ENCODE data around the gene PRM1. TPM values are rescaled to one million over a fixed set of nuclear protein-coding genes. Genes with fewer than 3 reads are reported as not detected.

The PRM1 gene
- total and polyA plus RNA-seq, 2 of the 13 experiments (the other 11 are each of a cell fraction or from before 2014, with no cell fraction given), result not detected

DNA sequence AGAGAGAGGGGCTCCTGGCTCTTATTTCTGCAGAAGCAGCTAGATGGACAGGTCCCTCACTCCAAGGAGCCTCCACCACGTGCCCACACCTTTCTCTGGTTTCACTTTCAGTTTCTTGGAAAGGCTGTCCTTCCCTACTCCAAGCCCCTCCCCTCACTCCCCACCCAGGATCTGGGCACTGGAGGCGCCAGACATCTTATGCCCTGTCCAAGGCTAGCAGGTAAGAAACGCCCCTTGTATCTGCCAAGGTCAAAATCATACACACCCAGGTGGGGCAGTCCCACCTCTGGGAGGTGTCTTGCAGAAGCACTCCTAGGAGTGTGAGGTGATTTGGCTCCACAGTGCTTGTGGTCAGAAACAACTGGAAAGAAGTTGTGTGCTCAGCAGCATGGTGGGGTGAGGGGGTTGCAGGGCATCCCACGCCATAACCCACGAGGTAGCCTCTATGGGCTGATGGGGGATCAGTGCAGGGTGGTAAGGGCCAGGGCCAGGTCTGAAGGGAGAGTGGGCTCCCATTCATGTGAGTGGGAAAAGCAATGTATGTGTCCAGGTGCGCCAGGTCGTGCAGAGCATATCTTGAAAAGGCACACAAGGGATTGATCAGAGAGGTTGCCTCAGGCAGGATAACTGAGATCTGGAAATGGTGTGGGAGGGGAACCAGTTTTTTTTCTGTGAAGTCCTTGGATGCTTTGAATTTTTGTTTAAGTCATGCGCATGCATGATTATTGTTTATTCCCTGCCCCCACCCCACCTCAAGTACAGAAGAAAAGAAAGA is 31.8 kb upstream of the PRM1 start (continued):
- TF ChIP-seq, protein P1, sequence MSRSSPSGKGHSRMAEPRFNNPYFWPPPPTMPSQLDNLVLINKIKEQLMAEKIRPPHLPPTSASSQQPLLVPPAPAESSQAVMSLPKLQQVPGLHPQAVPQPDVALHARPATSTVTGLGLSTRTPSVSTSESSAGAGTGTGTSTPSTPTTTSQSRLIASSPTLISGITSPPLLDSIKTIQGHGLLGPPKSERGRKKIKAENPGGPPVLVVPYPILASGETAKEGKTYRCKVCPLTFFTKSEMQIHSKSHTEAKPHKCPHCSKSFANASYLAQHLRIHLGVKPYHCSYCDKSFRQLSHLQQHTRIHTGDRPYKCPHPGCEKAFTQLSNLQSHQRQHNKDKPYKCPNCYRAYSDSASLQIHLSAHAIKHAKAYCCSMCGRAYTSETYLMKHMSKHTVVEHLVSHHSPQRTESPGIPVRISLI (CRISPR knock-in tag; IDR thresholded peaks at IDR 0.05; ENCODE audit: borderline replicate concordance), result peak; percentile 18; the same call in 1 of the 2 replicates
- TF ChIP-seq ZSCAN9 (CRISPR knock-in tag; IDR thresholded peaks at IDR 0.05; ENCODE audit: borderline replicate concordance), result 0 out of 2 replicates have a peak, but pooled peaks have one; percentile 36
- TF ChIP-seq ZNF329 (CRISPR knock-in tag; IDR thresholded peaks at IDR 0.05; ENCODE audit: low read depth), result no peak
- TF ChIP-seq, protein P2, sequence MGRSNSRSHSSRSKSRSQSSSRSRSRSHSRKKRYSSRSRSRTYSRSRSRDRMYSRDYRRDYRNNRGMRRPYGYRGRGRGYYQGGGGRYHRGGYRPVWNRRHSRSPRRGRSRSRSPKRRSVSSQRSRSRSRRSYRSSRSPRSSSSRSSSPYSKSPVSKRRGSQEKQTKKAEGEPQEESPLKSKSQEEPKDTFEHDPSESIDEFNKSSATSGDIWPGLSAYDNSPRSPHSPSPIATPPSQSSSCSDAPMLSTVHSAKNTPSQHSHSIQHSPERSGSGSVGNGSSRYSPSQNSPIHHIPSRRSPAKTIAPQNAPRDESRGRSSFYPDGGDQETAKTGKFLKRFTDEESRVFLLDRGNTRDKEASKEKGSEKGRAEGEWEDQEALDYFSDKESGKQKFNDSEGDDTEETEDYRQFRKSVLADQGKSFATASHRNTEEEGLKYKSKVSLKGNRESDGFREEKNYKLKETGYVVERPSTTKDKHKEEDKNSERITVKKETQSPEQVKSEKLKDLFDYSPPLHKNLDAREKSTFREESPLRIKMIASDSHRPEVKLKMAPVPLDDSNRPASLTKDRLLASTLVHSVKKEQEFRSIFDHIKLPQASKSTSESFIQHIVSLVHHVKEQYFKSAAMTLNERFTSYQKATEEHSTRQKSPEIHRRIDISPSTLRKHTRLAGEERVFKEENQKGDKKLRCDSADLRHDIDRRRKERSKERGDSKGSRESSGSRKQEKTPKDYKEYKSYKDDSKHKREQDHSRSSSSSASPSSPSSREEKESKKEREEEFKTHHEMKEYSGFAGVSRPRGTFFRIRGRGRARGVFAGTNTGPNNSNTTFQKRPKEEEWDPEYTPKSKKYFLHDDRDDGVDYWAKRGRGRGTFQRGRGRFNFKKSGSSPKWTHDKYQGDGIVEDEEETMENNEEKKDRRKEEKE (IDR thresholded peaks at IDR 0.05), result no peak
- no peak for TF ChIP-seq CCAR2 (optimal IDR thresholded peaks at IDR 0.05; ENCODE audit: low read depth, low read length)
- TF ChIP-seq ZNF713 (CRISPR knock-in tag; IDR thresholded peaks at IDR 0.05), result no peak
- no peak for TF ChIP-seq EEA1 (CRISPR knock-in tag; IDR thresholded peaks at IDR 0.05; ENCODE audit: borderline replicate concordance)
- peak; percentile 53; the same call in 1 of the 2 replicates for TF ChIP-seq YEATS2 (CRISPR knock-in tag; IDR thresholded peaks at IDR 0.05; ENCODE audit: borderline replicate concordance)
- no peak for TF ChIP-seq RORA (CRISPR knock-in tag; IDR thresholded peaks at IDR 0.05)
- no peak for TF ChIP-seq KAT7 (CRISPR knock-in tag; IDR thresholded peaks at IDR 0.05; ENCODE audit: borderline replicate concordance)
- no peak for TF ChIP-seq ASH2L (IDR thresholded peaks at IDR 0.05; ENCODE audit: insufficient read length, low read depth, low read length)
- TF ChIP-seq, protein P3, sequence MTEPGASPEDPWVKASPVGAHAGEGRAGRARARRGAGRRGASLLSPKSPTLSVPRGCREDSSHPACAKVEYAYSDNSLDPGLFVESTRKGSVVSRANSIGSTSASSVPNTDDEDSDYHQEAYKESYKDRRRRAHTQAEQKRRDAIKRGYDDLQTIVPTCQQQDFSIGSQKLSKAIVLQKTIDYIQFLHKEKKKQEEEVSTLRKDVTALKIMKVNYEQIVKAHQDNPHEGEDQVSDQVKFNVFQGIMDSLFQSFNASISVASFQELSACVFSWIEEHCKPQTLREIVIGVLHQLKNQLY (CRISPR knock-in tag; IDR thresholded peaks at IDR 0.05), result no peak
- no peak for TF ChIP-seq NR2C2 (CRISPR knock-in tag; IDR thresholded peaks at IDR 0.05; ENCODE audit: borderline replicate concordance)
- no peak for TF ChIP-seq MAFF (IDR thresholded peaks at IDR 0.05; ENCODE audit: low read depth, low read length)
- no peak for TF ChIP-seq ARNT (IDR thresholded peaks at IDR 0.05)
- peak; percentile 56; the same call in 1 of the 2 replicates for TF ChIP-seq ZNF891 (CRISPR knock-in tag; IDR thresholded peaks at IDR 0.05)
- TF ChIP-seq SRSF9 (IDR thresholded peaks at IDR 0.05; ENCODE audit: borderline replicate concordance, insufficient read depth, low read depth, low read length, poor library complexity, severe bottlenecking), result no peak
- no peak for TF ChIP-seq SMAD9 (CRISPR knock-in tag; IDR thresholded peaks at IDR 0.05)
- no peak for TF ChIP-seq SMYD3 (CRISPR knock-in tag; IDR thresholded peaks at IDR 0.05)
- no peak for TF ChIP-seq HNRNPH1 (optimal IDR thresholded peaks at IDR 0.05; ENCODE audit: low read depth, low read length)
- TF ChIP-seq ZNF17 (CRISPR knock-in tag; IDR thresholded peaks at IDR 0.05), result no peak
- no peak for TF ChIP-seq RFX5 (IDR thresholded peaks at IDR 0.05; ENCODE audit: low read depth, low read length)
- TF ChIP-seq PAX8 (CRISPR knock-in tag; IDR thresholded peaks at IDR 0.05; ENCODE audit: borderline replicate concordance), result no peak
- TF ChIP-seq, protein P4, sequence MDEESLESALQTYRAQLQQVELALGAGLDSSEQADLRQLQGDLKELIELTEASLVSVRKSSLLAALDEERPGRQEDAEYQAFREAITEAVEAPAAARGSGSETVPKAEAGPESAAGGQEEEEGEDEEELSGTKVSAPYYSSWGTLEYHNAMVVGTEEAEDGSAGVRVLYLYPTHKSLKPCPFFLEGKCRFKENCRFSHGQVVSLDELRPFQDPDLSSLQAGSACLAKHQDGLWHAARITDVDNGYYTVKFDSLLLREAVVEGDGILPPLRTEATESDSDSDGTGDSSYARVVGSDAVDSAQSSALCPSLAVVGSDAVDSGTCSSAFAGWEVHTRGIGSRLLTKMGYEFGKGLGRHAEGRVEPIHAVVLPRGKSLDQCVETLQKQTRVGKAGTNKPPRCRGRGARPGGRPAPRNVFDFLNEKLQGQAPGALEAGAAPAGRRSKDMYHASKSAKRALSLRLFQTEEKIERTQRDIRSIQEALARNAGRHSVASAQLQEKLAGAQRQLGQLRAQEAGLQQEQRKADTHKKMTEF (CRISPR knock-in tag; IDR thresholded peaks at IDR 0.05), result no peak
- no peak for TF ChIP-seq ZBTB7A (CRISPR knock-in tag; IDR thresholded peaks at IDR 0.05)
- no peak for TF ChIP-seq ZNF160 (CRISPR knock-in tag; IDR thresholded peaks at IDR 0.05)
